Nephron (organoid): ENCODE data around the gene PDE1A.

Experiments used
- H3K27ac Mint-ChIP-seq, 3 experiments: 2 replicates each; pipeline ENCODE4 v1.8.0; 2020; ENCODE audit warnings: mixed read lengths in 3 of 3, mild to moderate bottlenecking in 2 of 3, moderate library complexity in 1 of 3
- H3K27me3 Mint-ChIP-seq: 2 replicates; pipeline ENCODE4 v1.8.0; 2021; ENCODE audit warnings: low read depth, mild to moderate bottlenecking, moderate library complexity, mixed read lengths
- H3K36me3 Mint-ChIP-seq: 2 replicates; pipeline ENCODE4 v1.8.0; 2020; ENCODE audit warnings: low read depth, mixed read lengths
- H3K4me1 Mint-ChIP-seq: 2 replicates; pipeline ENCODE4 v1.8.0; 2020; ENCODE audit warnings: mixed read lengths
- H3K4me3 Mint-ChIP-seq, 3 experiments: 2 replicates each; pipeline ENCODE4 v1.8.0; 2020; ENCODE audit warnings: mild to moderate bottlenecking in 3 of 3, mixed read lengths in 3 of 3, moderate library complexity in 2 of 3
- H3K9me3 Mint-ChIP-seq: 2 replicates; pipeline ENCODE4 v1.8.0; 2020; ENCODE audit warnings: mixed read lengths
- CTCF ChIP-seq, 3 experiments: fragments of 200-600 bp; sonication (generic); IDR thresholded peaks; one replicate each; pipeline ENCODE4 v1.5.0; 2021; ENCODE audit warnings: antibody characterized with exemption in 3 of 3; ENCODE audit not compliant: unreplicated experiment in 3 of 3

Gene PDE1A

GRCh38 chr2:182321096-182321495 is 105.7 kb downstream of the PDE1A start:
- Mint-ChIP-seq H3K36me3 (no peaks in the 10 kb centered on the region), H3K4me1 (peaks cover 15% of the 10 kb centered on the region), H3K27ac (no peak overlapping the region), H3K27me3 (no peaks in the 10 kb centered on the region), H3K9me3 (peaks cover 2% of the 10 kb centered on the region), H3K4me3 (no peak overlapping the region)
- no peak for TF ChIP-seq CTCF (IDR thresholded peaks at IDR 0.05; ENCODE audit: unreplicated experiment in 3 of 3)

GRCh38 chr2:182319556-182320505 is 107.0 kb downstream of the PDE1A start:
- Mint-ChIP-seq H3K27ac (no peak overlapping the region), H3K9me3 (peaks cover 2% of the 10 kb centered on the region), H3K36me3 (no peaks in the 10 kb centered on the region), H3K4me3 (no peak overlapping the region), H3K27me3 (no peaks in the 10 kb centered on the region), H3K4me1 (peaks cover 12% of the 10 kb centered on the region)
- TF ChIP-seq CTCF (IDR thresholded peaks at IDR 0.05; ENCODE audit: unreplicated experiment in 3 of 3), result no peak

- H3K36me3 Mint-ChIP-seq, result no peaks in the 10 kb centered on the region
- H3K4me1 Mint-ChIP-seq, result peaks cover 7% of the 10 kb centered on the region
- no peak overlapping the region for H3K27ac Mint-ChIP-seq
- no peak for TF ChIP-seq CTCF (IDR thresholded peaks at IDR 0.05; ENCODE audit: unreplicated experiment in 3 of 3)
- peaks cover 2% of the 10 kb centered on the region for H3K9me3 Mint-ChIP-seq
- no peak overlapping the region for H3K4me3 Mint-ChIP-seq
- H3K27me3 Mint-ChIP-seq, result no peaks in the 10 kb centered on the region
Observed at GRCh38 chr2:182318466-182319220, 108.2 kb downstream of the PDE1A start.

DNA sequence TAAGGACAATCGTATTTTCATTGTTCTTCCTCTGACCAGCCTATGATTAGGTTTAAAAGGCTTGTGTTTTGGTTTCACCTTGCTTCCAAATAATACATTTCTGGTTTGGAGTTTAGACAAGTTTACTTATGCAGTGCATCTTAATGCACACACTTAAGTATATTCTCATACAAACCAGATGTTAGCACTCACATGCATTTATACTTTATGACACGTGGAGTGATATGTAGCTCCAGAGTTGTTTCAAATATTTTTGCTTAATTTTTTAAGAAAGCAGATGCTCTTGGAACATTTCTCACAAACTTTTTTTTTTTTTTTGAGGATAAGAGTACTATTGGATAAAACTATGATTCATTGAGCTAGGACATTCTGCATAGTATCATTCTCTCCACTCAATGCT is 109.9 kb downstream of the PDE1A start:
- no peaks in the 10 kb centered on the region for H3K27me3 Mint-ChIP-seq
- no peaks in the 10 kb centered on the region for H3K9me3 Mint-ChIP-seq
- H3K36me3 Mint-ChIP-seq, result no peaks in the 10 kb centered on the region
- H3K27ac Mint-ChIP-seq, result no peak overlapping the region
- TF ChIP-seq CTCF (IDR thresholded peaks at IDR 0.05; ENCODE audit: unreplicated experiment in 3 of 3), result no peak
- H3K4me1 Mint-ChIP-seq, result peaks cover 7% of the 10 kb centered on the region
- H3K4me3 Mint-ChIP-seq, result no peak overlapping the region

DNA sequence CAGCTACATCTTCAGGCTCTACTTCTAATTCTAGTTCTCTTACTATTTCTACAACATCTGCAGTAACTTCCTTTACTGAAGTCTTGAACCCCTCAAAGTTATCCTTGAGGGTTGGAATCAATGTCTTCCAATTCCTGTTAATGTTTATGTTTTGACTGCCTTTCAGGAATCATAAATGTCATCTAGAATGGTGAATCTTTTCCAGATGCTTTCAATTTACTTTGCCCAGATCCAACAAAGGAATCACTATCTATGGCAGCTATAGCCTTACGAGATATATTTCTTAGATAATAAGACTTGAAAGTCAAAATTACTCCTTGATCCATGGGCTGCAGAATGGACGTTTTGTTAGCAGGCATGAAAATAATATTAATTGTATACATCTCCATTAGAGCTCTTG is 123.9 kb downstream of the PDE1A start:
- Mint-ChIP-seq H3K4me3 (no peak overlapping the region), H3K4me1 (peaks cover 22% of the 10 kb centered on the region), H3K27me3 (no peaks in the 10 kb centered on the region), H3K27ac (no peak overlapping the region), H3K36me3 (no peaks in the 10 kb centered on the region), H3K9me3 (no peaks in the 10 kb centered on the region)
- no peak for TF ChIP-seq CTCF (IDR thresholded peaks at IDR 0.05; ENCODE audit: unreplicated experiment in 3 of 3)
